ENCODE data around the gene RAMACL. TPM values are rescaled to one million over a fixed set of nuclear protein-coding genes. Genes with fewer than 3 reads are reported as not detected.
"Not testable (repeated sequence)": the region's sequence is repeated elsewhere in the genome, so short reads cannot be mapped to it uniquely, and the experiment has no call there.

RAMACL gene
- total RNA-seq, 1 donor from 2014 or later = 1.0 TPM

DNA sequence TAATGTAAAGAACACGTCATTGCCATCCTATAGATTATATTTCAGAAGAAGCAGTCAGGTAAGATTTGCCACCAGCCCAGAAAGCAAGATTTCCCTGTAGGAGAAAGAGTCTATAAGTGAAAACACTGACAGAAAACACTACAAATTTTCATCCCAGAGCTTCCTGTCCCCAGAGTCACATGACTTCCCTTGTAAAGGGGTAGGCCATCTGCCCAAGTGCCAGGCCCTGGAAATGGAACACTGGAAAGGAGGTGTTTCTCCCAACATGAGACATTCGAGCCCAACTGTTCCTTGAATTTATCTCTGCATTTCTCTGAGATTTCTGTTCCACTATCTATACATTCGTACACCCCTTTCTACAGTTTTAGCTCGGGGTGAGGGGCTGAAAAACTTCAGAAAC is 46.9 kb downstream of the RAMACL start:
- H3K27ac ChIP-seq (ENCODE audit: low read depth, low read length) = no peak overlapping the region
- H3K9me3 ChIP-seq (ENCODE audit: control insufficient read depth in 3 of 3, low read length in 3 of 3) = no peaks in the 10 kb centered on the region
- no peaks in the 10 kb centered on the region for H3K27me3 ChIP-seq (ENCODE audit: control insufficient read depth in 3 of 3, insufficient read depth in 3 of 3, low read length in 3 of 3)
- H3K4me1 ChIP-seq (ENCODE audit: control insufficient read depth in 3 of 3, insufficient read depth in 3 of 3, low read length in 3 of 3) = peaks cover 13 to 24% (median 18%) of the 10 kb centered on the region in 3 donors
- no peak overlapping the region for H3K4me3 ChIP-seq (ENCODE audit: low read length in 3 of 3)
- peaks cover 14 to 17% (median 16%) of the 10 kb centered on the region in 3 donors for H3K36me3 ChIP-seq (ENCODE audit: control insufficient read depth in 3 of 3, insufficient read depth in 3 of 3, low read length in 3 of 3)
- no peak overlapping the region for H3K9ac ChIP-seq (ENCODE audit: low read depth in 1 of 3, low read length in 3 of 3)

DNA sequence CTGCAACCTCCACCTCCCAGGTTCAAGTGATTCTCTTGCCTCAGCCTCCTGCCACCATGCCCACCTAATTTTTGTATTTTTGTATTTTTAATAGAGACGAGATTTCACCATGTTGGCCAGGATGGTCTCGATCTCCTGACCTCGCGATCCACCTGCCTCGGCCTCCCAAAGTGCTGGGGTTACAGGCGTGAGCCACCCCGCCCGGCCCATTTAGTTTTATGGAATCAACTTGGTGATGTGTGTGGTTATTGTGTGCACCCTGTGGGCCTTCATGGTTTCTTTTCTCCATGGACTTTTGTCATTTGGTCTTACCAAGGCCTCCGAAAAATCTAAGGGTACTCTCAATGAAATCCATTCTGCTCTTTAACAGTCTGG is 47.5 kb downstream of the RAMACL start:
- not testable (repeated sequence) for H3K9ac ChIP-seq (ENCODE audit: low read depth in 1 of 3, low read length in 3 of 3); H3K4me3 ChIP-seq (ENCODE audit: low read length in 3 of 3); H3K9me3 ChIP-seq (ENCODE audit: control insufficient read depth in 3 of 3, low read length in 3 of 3); H3K27ac ChIP-seq (ENCODE audit: low read depth, low read length); H3K27me3 ChIP-seq (ENCODE audit: control insufficient read depth in 3 of 3, insufficient read depth in 3 of 3, low read length in 3 of 3)
- Histone ChIP-seq H3K36me3 (ENCODE audit: control insufficient read depth in 3 of 3, insufficient read depth in 3 of 3, low read length in 3 of 3) (peaks cover 16 to 18% (median 17%) of the 10 kb centered on the region in 3 donors), H3K4me1 (ENCODE audit: control insufficient read depth in 3 of 3, insufficient read depth in 3 of 3, low read length in 3 of 3) (peaks cover 13 to 24% (median 18%) of the 10 kb centered on the region in 3 donors)

DNA sequence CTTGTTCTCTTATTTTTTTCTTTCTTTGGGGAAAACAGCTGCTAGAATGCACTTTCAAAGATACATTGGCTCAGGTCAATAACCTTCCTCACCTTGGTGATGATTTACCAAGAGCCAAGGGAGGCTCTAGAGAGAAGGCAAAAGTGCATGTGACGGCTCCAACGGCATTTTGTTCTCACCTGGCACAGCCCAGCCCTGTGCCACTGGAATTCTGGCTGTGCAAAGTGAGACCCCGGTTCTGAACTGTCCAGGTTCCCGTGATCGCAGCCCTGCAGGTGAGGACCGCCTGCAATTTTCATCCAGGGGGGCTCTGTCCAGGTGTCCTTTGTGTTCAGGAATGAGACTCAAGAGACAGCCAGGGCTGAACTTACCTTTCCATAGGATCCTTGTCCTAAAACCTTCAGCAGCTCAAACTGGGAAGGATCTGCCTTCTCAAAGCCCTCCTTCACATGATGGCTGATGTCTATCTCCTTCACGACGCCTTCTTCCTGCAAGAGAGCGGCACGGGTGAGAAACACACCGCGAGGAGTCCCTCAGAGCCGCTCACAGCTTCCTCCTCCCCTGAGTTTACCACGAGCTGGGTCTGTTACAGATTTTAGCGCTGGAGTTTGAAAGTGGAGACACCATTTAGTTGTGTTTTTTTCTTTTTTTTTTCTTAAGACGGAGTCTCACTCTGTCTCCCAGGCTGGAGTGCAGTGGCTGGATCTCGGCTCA is 48.0 kb downstream of the RAMACL start:
- H3K27me3 ChIP-seq (ENCODE audit: control insufficient read depth in 3 of 3, insufficient read depth in 3 of 3, low read length in 3 of 3) = no peaks in the 10 kb centered on the region
- peaks cover 17 to 20% (median 18%) of the 10 kb centered on the region in 3 donors for H3K36me3 ChIP-seq (ENCODE audit: control insufficient read depth in 3 of 3, insufficient read depth in 3 of 3, low read length in 3 of 3)
- H3K9me3 ChIP-seq (ENCODE audit: control insufficient read depth in 3 of 3, low read length in 3 of 3) = no peaks in the 10 kb centered on the region
- H3K27ac ChIP-seq (ENCODE audit: low read depth, low read length) = no peak overlapping the region
- H3K4me1 ChIP-seq (ENCODE audit: control insufficient read depth in 3 of 3, insufficient read depth in 3 of 3, low read length in 3 of 3) = peaks cover 13 to 24% (median 18%) of the 10 kb centered on the region in 3 donors
- H3K9ac ChIP-seq (ENCODE audit: low read depth in 1 of 3, low read length in 3 of 3) = no peak overlapping the region
- H3K4me3 ChIP-seq (ENCODE audit: low read length in 3 of 3) = no peak overlapping the region

DNA sequence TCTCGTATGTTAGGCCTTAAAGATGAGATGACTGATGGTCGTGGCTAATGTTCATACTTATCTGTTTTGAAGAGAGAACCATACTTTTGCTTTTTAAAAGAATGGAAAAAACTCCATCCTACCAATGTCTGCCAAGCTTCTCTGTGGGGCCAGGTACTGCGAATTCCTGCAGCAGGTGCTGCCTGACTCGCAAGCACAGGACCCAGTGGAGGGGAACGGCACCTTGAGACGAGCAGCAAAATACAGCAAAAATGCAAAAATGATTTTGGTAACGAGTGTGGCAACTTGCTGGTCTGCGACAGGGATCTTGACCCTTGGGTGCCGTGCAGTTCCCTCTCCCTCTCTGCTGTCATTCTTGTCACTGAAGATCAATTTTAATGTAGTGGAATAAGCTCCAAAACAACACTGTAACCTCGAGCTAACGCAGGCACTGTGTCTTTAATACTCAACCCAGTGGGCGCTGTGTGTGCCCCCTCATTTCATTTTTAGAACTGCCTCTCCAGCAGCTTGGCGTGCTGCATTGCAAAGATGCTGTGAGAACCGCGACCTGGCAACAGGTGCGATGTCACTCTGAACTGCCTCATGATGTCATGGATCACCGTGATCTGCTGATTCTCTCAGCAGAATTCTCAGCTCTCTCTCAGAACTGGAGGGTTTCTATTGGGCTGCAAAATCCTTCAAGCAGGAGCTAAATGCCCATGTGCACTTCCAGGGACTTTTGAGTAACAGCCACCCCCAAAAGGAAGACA is 51.6 kb downstream of the RAMACL start:
- H3K36me3 ChIP-seq (ENCODE audit: control insufficient read depth in 3 of 3, insufficient read depth in 3 of 3, low read length in 3 of 3) = peaks cover 35 to 43% (median 40%) of the 10 kb centered on the region in 3 donors
- H3K9me3 ChIP-seq (ENCODE audit: control insufficient read depth in 3 of 3, low read length in 3 of 3) = no peaks in the 10 kb centered on the region

DNA sequence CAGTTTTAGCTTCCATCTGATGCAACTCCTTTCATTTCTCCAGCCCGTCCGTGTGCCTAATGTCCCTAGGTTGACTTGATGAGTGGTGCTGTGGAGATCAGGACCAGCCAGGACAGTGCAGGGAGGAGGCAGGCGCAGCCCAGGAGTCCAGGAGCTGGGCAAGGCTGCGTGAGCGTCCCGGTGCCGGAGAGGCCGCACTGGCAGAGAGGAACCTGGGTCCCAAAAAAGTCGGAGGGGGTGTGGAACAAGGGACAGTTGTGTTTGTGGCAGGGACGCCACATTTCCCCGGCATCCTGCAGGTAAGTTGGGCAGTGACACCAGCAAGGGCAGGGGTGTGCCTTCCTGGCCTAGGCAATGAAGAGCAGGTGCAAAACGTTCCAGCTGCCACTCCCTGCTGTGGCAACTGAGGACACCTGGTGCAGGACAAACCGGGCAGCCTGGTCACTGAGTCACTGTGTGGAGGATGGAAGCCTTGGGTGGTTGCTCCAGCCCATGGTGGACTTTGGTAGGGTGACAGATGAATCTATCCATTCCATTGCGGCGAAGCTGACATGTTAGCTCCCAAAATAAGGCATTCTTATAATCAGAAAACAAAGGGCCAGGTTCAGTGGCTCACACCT is 53.2 kb downstream of the RAMACL start:
- H3K36me3 ChIP-seq (ENCODE audit: control insufficient read depth in 3 of 3, insufficient read depth in 3 of 3, low read length in 3 of 3) = peaks cover 35 to 43% (median 37%) of the 10 kb centered on the region in 3 donors
- no peak overlapping the region for H3K9ac ChIP-seq (ENCODE audit: low read depth in 1 of 3, low read length in 3 of 3)
- H3K27ac ChIP-seq (ENCODE audit: low read depth, low read length) = no peak overlapping the region
- no peaks in the 10 kb centered on the region for H3K27me3 ChIP-seq (ENCODE audit: control insufficient read depth in 3 of 3, insufficient read depth in 3 of 3, low read length in 3 of 3)
- H3K4me3 ChIP-seq (ENCODE audit: low read length in 3 of 3) = no peak overlapping the region
- no peaks in the 10 kb centered on the region for H3K9me3 ChIP-seq (ENCODE audit: control insufficient read depth in 3 of 3, low read length in 3 of 3)
- no peaks in the 10 kb centered on the region for H3K4me1 ChIP-seq (ENCODE audit: control insufficient read depth in 3 of 3, insufficient read depth in 3 of 3, low read length in 3 of 3)

More for the DNA sequence above, 51.6 kb downstream of the RAMACL start:
- Histone ChIP-seq H3K9ac (ENCODE audit: low read depth in 1 of 3, low read length in 3 of 3) (no peak overlapping the region), H3K27ac (ENCODE audit: low read depth, low read length) (no peak overlapping the region), H3K4me1 (ENCODE audit: control insufficient read depth in 3 of 3, insufficient read depth in 3 of 3, low read length in 3 of 3) (no peaks in the 10 kb centered on the region), H3K27me3 (ENCODE audit: control insufficient read depth in 3 of 3, insufficient read depth in 3 of 3, low read length in 3 of 3) (no peaks in the 10 kb centered on the region), H3K4me3 (ENCODE audit: low read length in 3 of 3) (no peak overlapping the region)

Other genes starting within 250 kb of the RAMACL start
- 20.9 TPM for gene SFT2D1, start 244.1 kb downstream of the RAMACL start, total RNA-seq
- 88.2 TPM for gene MPC1, start 203.7 kb downstream of the RAMACL start, total RNA-seq
- 10.4 TPM for gene RPS6KA2, start 40.6 kb upstream of the RAMACL start, total RNA-seq